Naive thymus-derived CD4-positive, alpha-beta T cell (primary cell): ENCODE results near the gene TEAD4. TPM values are rescaled to one million over a fixed set of nuclear protein-coding genes. Genes with fewer than 3 reads are reported as not detected.

ENCODE experiments used
- ATAC-seq: fragments of 150-1000 bp; cut with Tn5 transposase; 2 replicates; pipeline ENCODE4 v1.10.0; 2021; ENCODE audit warnings: mild to moderate bottlenecking, moderate library complexity
- CTCF ChIA-PET: fragments of 350-600 bp; sonication (Branson Sonifier 250); formaldehyde crosslinking; loops from one replicate; lab custom pipeline; 2021; ENCODE audit warnings: antibody characterized with exemption; lab: Charles Lee
- POLR2A ChIA-PET: fragments of 350-600 bp; sonication (Branson Sonifier 250); formaldehyde crosslinking; loops from one replicate; lab custom pipeline; 2021; ENCODE audit warnings: antibody characterized with exemption, inconsistent platforms; lab: Charles Lee
- DNase-seq, 9 donors: peaks; one replicate each; pipeline versions ENCODE4 v3.0.0 to v3.0.0-alpha.2; 2020 to 2022; ENCODE audit warnings: mixed read lengths in 1 of 9
- H3K27ac ChIP-seq: one replicate; pipeline ENCODE4 v1.7.0; 2013; ENCODE audit warnings: mild to moderate bottlenecking, low read depth, low read length, moderate library complexity
- H3K27me3 ChIP-seq, 2 donors: one replicate each; pipeline ENCODE4 v1.7.0; 2013; ENCODE audit warnings: low read length in 2 of 2, mild to moderate bottlenecking in 2 of 2, moderate library complexity in 2 of 2; ENCODE audit not compliant: control insufficient read depth in 2 of 2, insufficient read depth in 2 of 2
- H3K36me3 ChIP-seq, 3 experiments: 1 replicate in 2 of 3; 2 replicates in 1 of 3; pipeline ENCODE4 v1.7.0; 2013; ENCODE audit warnings: low read length in 3 of 3, mild to moderate bottlenecking in 3 of 3, moderate library complexity in 1 of 3; ENCODE audit not compliant: insufficient read depth in 3 of 3, control insufficient read depth in 2 of 3
- H3K4me1 ChIP-seq, 2 donors: one replicate each; pipeline ENCODE4 v1.7.0; 2013; ENCODE audit warnings: low read length in 2 of 2, mild to moderate bottlenecking in 2 of 2, moderate library complexity in 1 of 2; ENCODE audit not compliant: control insufficient read depth in 2 of 2, insufficient read depth in 2 of 2
- H3K4me3 ChIP-seq: 2 replicates; pipeline ENCODE4 v1.7.0; 2013; ENCODE audit warnings: mild to moderate bottlenecking, low read length
- H3K9me3 ChIP-seq, 3 experiments: 1 replicate in 2 of 3; 2 replicates in 1 of 3; pipeline ENCODE4 v1.7.0; 2013; ENCODE audit warnings: low read length in 3 of 3; ENCODE audit not compliant: control insufficient read depth in 2 of 3
- H3K27ac Mint-ChIP-seq, 9 donors: one replicate each; pipeline ENCODE4 v1.8.0; 2020 to 2022; ENCODE audit warnings: mixed read lengths in 9 of 9, mild to moderate bottlenecking in 8 of 9, moderate library complexity in 5 of 9, inconsistent platforms in 2 of 9
- H3K27me3 Mint-ChIP-seq, 5 donors: one replicate each; pipeline ENCODE4 v1.8.0; 2021 to 2022; ENCODE audit warnings: mixed read lengths in 5 of 5, mild to moderate bottlenecking in 1 of 5
- H3K36me3 Mint-ChIP-seq, 5 donors: one replicate each; pipeline ENCODE4 v1.8.0; 2020 to 2022; ENCODE audit warnings: mixed read lengths in 5 of 5, mild to moderate bottlenecking in 3 of 5, inconsistent platforms in 1 of 5
- H3K4me1 Mint-ChIP-seq, 7 donors: one replicate each; pipeline ENCODE4 v1.8.0; 2020 to 2022; ENCODE audit warnings: mixed read lengths in 7 of 7, mild to moderate bottlenecking in 3 of 7, inconsistent platforms in 1 of 7
- H3K4me3 Mint-ChIP-seq, 10 donors: one replicate each; pipeline ENCODE4 v1.8.0; 2020 to 2022; ENCODE audit warnings: mild to moderate bottlenecking in 10 of 10, mixed read lengths in 10 of 10, moderate library complexity in 6 of 10, inconsistent platforms in 2 of 10
- H3K9me3 Mint-ChIP-seq, 11 donors: one replicate each; pipeline ENCODE4 v1.8.0; 2020 to 2022; ENCODE audit warnings: mixed read lengths in 11 of 11, mild to moderate bottlenecking in 4 of 11, inconsistent platforms in 1 of 11, moderate library complexity in 1 of 11
- intact Hi-C, 2 donors: fragments of 100-400 bp; cut with micrococcal nuclease; formaldehyde crosslinking; loops; one replicate each; pipeline ENCODE4 v1.15.1; 2023
- polyA plus RNA-seq, 2 donors: library from polyadenylated mRNA; unstranded; fragments of 300-500 nt; fragmentation: Illumina TruSeq; gene quantifications; one replicate each; pipeline ENCODE4 v1.2.3, GENCODE V29; 2021
- total RNA-seq, 6 experiments: library from RNA in 5 of 6; stranded (reverse) in 5 of 6; gene quantifications; 1 replicate in 5 of 6; 2 replicates in 1 of 6; pipeline ENCODE4 v1.2.3 and lab custom pipeline; 2021 to 2026

Gene TEAD4
- total and polyA plus RNA-seq, 7 experiments from 2014 or later, result 1.8 TPM; not detected in 6

DNA sequence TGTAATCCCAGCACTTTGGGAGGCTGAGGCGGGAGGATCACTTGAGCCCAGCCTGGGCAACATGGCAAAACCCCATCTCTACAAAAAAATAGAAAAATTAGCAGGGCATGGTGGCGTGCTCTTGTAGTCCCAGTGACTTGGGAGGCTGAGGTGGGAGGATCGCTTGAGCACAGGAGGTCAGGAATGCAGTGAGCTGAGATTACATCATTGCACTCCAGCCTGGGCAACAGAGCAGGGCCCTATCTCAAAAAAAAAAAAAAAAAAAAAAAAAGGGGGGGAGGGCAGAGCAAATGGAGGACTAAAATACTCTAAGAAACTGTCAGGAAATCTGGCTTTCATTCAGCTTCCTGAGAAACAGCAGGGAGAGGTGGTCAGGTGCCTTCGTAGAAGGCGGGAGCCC lies 86.3 kb downstream of the TEAD4 start:
- Mint-ChIP-seq H3K36me3 (no peaks in the 10 kb centered on the region), H3K27me3 (peaks cover 21 to 36% (median 31%) of the 10 kb centered on the region in 5 donors), H3K4me1 (peaks cover 0 to 3% (median 0%) of the 10 kb centered on the region in 7 donors), H3K27ac (no peak overlapping the region), H3K9me3 (peaks cover 0 to 2% (median 0%) of the 10 kb centered on the region in 11 donors), H3K4me3 (no peak overlapping the region)
- H3K27ac ChIP-seq, result no peak overlapping the region
- H3K4me3 ChIP-seq, result no peak overlapping the region
- H3K27me3 ChIP-seq, result peaks cover 0 to 2% of the 10 kb centered on the region in 2 donors
- H3K4me1 ChIP-seq, result no peaks in the 10 kb centered on the region
- DNase-seq (no peak), ATAC-seq (no peak)
- POLR2A ChIA-PET, result no interaction called here
- H3K36me3 ChIP-seq, result no peaks in the 10 kb centered on the region
- intact Hi-C loops, result no loop called here
- H3K9me3 ChIP-seq, result no peaks in the 10 kb centered on the region
- CTCF ChIA-PET, result no interaction called here

DNA sequence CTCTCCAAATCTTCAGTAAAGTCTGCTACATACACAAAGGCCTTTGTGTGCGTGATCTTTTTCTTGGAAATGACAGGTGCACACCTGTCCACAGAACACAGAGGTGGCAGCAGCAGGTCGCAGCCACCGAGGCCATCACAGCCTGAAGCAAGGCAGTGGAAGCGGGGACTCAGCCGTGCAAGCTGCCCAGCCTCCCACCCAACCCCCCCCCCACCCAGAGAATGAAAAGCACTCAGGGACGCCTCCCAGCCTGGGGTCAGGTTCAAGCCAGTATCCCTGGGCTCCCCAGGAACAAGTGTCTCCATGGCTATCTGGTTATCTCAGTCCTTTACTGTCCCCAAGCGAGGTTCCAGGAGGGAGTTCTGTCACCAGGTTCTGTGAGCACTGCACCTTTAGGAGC lies 86.8 kb downstream of the TEAD4 start:
- no peaks in the 10 kb centered on the region for H3K36me3 ChIP-seq
- no peak overlapping the region for H3K27ac Mint-ChIP-seq
- H3K4me3 ChIP-seq, result no peak overlapping the region
- peaks cover 0 to 3% (median 0%) of the 10 kb centered on the region in 7 donors for H3K4me1 Mint-ChIP-seq
- H3K36me3 Mint-ChIP-seq, result no peaks in the 10 kb centered on the region
- H3K27ac ChIP-seq, result no peak overlapping the region
- H3K27me3 Mint-ChIP-seq, result peaks cover 21 to 41% (median 33%) of the 10 kb centered on the region in 5 donors
- POLR2A ChIA-PET, result no interaction called here
- CTCF ChIA-PET, result no interaction called here
- intact Hi-C loops, result no loop called here
- H3K27me3 ChIP-seq, result peaks cover 0 to 2% of the 10 kb centered on the region in 2 donors
- DNase-seq, result no peak
- peaks cover 0 to 2% (median 0%) of the 10 kb centered on the region in 11 donors for H3K9me3 Mint-ChIP-seq
- H3K4me3 Mint-ChIP-seq, result no peak overlapping the region
- H3K9me3 ChIP-seq, result no peaks in the 10 kb centered on the region
- H3K4me1 ChIP-seq, result no peaks in the 10 kb centered on the region
- ATAC-seq, result no peak

- CTCF ChIA-PET, result no interaction called here
- H3K4me3 ChIP-seq, result no peak overlapping the region
- no peaks in the 10 kb centered on the region for H3K9me3 ChIP-seq
- peaks cover 0 to 3% (median 0%) of the 10 kb centered on the region in 7 donors for H3K4me1 Mint-ChIP-seq
- no peak overlapping the region for H3K27ac ChIP-seq
- intact Hi-C loops, result no loop called here
- H3K27ac Mint-ChIP-seq, result no peak overlapping the region
- ATAC-seq (no peak), DNase-seq (no peak)
- H3K36me3 Mint-ChIP-seq, result no peaks in the 10 kb centered on the region
- H3K27me3 Mint-ChIP-seq, result peaks cover 21 to 46% (median 31%) of the 10 kb centered on the region in 5 donors
- POLR2A ChIA-PET, result no interaction called here
- no peak overlapping the region for H3K4me3 Mint-ChIP-seq
- no peaks in the 10 kb centered on the region for H3K36me3 ChIP-seq
- peaks cover 0 to 2% of the 10 kb centered on the region in 2 donors for H3K27me3 ChIP-seq
- H3K4me1 ChIP-seq, result no peaks in the 10 kb centered on the region
- peaks cover 0 to 2% (median 0%) of the 10 kb centered on the region in 11 donors for H3K9me3 Mint-ChIP-seq
Measured at GRCh38 chr12:3046441-3047200, 87.4 kb downstream of the TEAD4 start.

GRCh38 chr12:3047961-3048360 lies 88.8 kb downstream of the TEAD4 start:
- intact Hi-C loops, result no loop called here
- no peaks in the 10 kb centered on the region for H3K27me3 ChIP-seq
- H3K4me1 ChIP-seq, result no peaks in the 10 kb centered on the region
- no peak for ATAC-seq
- ChIA-PET POLR2A (no interaction called here), CTCF (no interaction called here)
- Mint-ChIP-seq H3K27ac (no peak overlapping the region), H3K27me3 (peaks cover 12 to 45% (median 26%) of the 10 kb centered on the region in 5 donors), H3K36me3 (no peaks in the 10 kb centered on the region), H3K4me1 (peaks cover 0 to 3% (median 0%) of the 10 kb centered on the region in 7 donors), H3K9me3 (no peaks in the 10 kb centered on the region), H3K4me3 (no peak overlapping the region)
- H3K9me3 ChIP-seq, result no peaks in the 10 kb centered on the region
- no peaks in the 10 kb centered on the region for H3K36me3 ChIP-seq
- no peak overlapping the region for H3K27ac ChIP-seq
- H3K4me3 ChIP-seq, result no peak overlapping the region
- DNase-seq, result no peak

GRCh38 chr12:3048540-3048939 lies 89.3 kb downstream of the TEAD4 start:
- Mint-ChIP-seq H3K27ac (no peak overlapping the region), H3K36me3 (no peaks in the 10 kb centered on the region), H3K4me1 (peaks cover 0 to 3% (median 0%) of the 10 kb centered on the region in 7 donors), H3K4me3 (no peak overlapping the region), H3K9me3 (no peaks in the 10 kb centered on the region), H3K27me3 (peaks cover 6 to 45% (median 24%) of the 10 kb centered on the region in 5 donors)
- ChIA-PET POLR2A (no interaction called here), CTCF (no interaction called here)
- no peaks in the 10 kb centered on the region for H3K9me3 ChIP-seq
- H3K27ac ChIP-seq, result no peak overlapping the region
- no peak for DNase-seq
- ATAC-seq, result no peak
- no peak overlapping the region for H3K4me3 ChIP-seq
- no peaks in the 10 kb centered on the region for H3K27me3 ChIP-seq
- H3K4me1 ChIP-seq, result no peaks in the 10 kb centered on the region
- H3K36me3 ChIP-seq, result no peaks in the 10 kb centered on the region
- intact Hi-C loops, result no loop called here

- Histone ChIP-seq H3K9me3 (no peaks in the 10 kb centered on the region), H3K27ac (no peak overlapping the region), H3K4me1 (no peaks in the 10 kb centered on the region), H3K36me3 (no peaks in the 10 kb centered on the region), H3K4me3 (no peak overlapping the region), H3K27me3 (no peaks in the 10 kb centered on the region)
- Mint-ChIP-seq H3K27ac (no peak overlapping the region), H3K36me3 (no peaks in the 10 kb centered on the region), H3K4me1 (peaks cover 0 to 3% (median 0%) of the 10 kb centered on the region in 7 donors), H3K4me3 (no peak overlapping the region), H3K9me3 (no peaks in the 10 kb centered on the region), H3K27me3 (peaks cover 0 to 43% (median 20%) of the 10 kb centered on the region in 5 donors)
- ChIA-PET POLR2A (no interaction called here), CTCF (no interaction called here)
- DNase-seq (no peak), ATAC-seq (no peak)
- intact Hi-C loops, result no loop called here
Measured at GRCh38 chr12:3049176-3049575, 90.0 kb downstream of the TEAD4 start.
